Epidermal melanocyte (primary cell): ENCODE measurements around the gene VARS1.
"Not testable (repeated sequence)": the region's sequence is repeated elsewhere in the genome, so short reads cannot be mapped to it uniquely, and the experiment has no call there.

ENCODE experiments used
- DNase-seq: peaks from one replicate; pipeline ENCODE4 v3.0.0; 2011; ENCODE audit warnings: low spot score; ENCODE audit not compliant: insufficient read length

The VARS1 gene

DNA sequence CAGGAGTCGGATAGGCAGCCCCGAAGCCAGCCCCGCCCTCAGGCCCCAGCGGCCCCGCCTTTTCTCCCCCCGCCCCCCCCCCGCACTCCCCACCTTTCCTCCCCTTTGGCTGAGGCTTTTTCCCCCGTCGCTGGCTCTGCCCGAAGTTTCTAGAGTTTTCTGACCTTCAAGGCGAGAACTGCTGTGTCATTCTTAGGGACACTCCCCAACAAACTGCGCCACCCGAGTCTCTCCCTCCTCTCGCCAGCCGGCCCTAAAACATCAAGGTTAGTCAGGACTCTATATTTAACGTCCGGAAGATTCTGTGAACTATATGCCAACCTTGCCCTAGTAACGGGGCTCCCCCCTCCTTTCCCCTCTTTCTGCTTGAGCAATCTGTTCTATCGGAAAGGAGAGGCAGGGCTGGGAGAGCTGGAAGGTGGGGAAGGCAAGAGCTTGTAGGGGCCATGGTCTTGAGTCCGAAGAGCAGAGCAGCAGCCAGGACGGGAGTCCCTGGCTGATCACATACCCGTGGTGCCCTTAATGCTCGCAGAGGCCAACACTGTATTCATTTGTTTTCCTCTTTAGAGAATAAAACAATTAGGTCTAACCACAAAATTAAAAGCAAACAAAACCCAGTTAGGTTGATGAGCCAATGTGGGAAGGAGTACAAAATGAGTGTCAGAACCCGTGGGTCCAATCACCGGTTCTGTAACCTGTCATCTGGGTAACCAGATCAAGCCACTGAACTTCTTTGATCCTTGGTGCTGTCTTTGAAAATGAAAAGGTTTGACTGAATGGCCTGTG, 26.7 kb upstream of the VARS1 start:
- no peak for DNase-seq

DNA sequence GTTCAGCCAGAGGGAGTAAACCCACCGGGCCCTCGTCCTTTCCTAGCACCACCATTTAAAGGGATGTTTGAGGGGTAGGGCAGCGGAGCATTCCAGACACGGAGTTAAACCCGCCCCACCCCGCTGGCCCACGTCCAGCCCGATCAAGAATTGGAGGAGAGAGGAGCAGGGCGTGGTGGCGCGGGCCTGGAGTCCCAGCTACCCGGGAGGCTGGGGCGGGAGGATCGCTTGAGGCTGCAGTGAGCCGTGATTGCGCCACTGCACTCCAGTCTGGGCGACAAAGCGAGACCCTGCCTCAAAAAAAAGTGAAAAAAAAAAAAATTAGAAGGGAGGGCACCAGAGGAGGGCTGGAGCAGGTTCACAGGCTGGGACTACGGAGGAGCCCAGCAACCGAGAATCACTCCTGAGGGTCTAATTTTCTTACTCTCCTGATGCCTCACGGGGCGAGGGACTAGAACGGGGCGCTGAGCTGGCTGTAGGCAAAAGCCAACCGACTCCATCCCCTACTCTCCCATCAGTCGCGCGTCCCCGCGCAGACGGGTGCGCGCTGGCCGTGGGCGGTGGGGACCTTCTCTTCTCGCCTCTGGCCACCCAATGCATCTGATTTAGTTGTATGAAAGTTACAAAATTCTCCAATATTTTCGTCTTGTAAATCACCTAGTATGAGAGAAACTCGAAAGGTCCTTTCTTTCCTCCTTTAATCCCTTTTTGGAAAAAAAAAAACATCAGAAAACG, 25.9 kb upstream of the VARS1 start:
- DNase-seq: no peak

DNA sequence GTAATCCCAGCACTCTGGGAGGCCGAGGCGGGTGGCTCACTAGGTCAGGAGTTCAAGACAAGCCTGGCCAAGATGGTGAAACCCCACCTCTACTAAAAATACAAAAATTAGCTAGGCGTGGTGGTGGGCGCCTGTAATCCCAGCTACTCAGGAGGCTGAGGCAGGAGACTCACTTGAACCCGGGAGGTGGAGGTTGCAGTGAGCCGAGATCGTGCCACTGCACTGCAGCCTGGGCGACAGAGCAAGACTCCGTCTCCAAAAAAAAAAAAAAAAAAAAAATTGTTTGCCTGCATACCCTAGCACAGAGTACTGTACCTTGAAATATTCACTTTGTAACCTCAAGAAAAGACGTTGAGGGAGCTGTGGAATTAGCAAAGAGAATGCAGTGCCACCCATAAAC, 24.8 kb upstream of the VARS1 start:
- not testable (repeated sequence) for DNase-seq

DNA sequence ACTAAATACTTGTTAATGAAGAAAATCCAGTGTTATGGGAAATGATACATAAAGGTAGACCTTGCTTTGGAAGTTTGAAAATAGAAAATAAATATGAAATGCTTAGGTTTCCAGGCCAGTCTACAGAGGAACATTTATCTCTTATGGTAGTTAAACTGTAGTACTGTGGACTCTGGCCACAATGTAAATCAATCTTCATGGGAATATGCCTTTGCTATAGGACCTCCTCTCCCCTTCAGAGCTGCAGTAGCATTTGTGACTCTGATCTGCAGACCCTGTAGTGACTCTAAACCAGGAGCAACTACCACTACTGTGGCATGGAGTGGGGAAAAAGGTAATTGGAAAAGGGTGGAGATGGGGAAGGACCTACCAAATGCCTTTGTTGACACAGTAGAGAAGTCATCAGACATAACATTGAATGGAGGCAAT, 24.3 kb upstream of the VARS1 start:
- no peak for DNase-seq

DNA sequence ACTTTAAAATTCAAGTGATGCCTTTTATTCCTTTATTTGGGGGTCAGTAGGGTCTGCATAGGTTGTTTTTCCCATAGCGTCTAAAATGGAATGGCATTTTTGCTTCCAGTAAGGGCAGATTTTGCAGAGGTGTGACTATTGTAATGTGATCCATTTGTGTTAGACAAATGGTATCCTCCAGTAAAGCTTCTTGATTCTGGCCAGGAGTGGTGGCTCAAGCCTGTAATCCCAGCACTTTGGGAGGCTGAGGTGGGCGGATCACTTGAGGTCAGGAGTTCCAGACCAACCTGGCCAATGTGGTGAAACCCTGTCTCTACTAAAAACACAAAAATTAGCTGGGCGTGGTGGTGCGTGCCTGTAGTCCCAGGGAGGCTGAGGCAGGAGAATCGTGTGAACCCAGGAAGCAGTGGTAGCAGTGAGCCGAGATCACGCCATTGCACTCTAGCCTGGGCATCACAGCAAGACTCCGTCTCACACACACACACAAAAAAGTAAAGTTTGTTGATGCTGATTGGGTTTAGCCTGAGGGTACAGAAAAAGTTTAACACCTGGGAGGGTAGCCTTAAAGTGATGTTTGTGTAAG, 22.5 kb upstream of the VARS1 start:
- not testable (repeated sequence) for DNase-seq

DNA sequence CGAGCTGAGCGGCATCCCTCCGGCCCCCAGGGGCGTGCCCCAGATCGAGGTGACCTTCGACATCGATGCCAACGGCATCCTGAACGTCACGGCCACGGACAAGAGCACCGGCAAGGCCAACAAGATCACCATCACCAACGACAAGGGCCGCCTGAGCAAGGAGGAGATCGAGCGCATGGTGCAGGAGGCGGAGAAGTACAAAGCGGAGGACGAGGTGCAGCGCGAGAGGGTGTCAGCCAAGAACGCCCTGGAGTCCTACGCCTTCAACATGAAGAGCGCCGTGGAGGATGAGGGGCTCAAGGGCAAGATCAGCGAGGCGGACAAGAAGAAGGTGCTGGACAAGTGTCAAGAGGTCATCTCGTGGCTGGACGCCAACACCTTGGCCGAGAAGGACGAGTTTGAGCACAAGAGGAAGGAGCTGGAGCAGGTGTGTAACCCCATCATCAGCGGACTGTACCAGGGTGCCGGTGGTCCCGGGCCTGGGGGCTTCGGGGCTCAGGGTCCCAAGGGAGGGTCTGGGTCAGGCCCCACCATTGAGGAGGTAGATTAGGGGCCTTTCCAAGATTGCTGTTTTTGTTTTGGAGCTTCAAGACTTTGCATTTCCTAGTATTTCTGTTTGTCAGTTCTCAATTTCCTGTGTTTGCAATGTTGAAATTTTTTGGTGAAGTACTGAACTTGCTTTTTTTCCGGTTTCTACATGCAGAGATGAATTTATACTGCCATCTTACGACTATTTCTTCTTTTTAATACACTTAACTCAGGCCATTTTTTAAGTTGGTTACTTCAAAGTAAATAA, 21.8 kb upstream of the VARS1 start:
- not testable (repeated sequence) for DNase-seq

DNA sequence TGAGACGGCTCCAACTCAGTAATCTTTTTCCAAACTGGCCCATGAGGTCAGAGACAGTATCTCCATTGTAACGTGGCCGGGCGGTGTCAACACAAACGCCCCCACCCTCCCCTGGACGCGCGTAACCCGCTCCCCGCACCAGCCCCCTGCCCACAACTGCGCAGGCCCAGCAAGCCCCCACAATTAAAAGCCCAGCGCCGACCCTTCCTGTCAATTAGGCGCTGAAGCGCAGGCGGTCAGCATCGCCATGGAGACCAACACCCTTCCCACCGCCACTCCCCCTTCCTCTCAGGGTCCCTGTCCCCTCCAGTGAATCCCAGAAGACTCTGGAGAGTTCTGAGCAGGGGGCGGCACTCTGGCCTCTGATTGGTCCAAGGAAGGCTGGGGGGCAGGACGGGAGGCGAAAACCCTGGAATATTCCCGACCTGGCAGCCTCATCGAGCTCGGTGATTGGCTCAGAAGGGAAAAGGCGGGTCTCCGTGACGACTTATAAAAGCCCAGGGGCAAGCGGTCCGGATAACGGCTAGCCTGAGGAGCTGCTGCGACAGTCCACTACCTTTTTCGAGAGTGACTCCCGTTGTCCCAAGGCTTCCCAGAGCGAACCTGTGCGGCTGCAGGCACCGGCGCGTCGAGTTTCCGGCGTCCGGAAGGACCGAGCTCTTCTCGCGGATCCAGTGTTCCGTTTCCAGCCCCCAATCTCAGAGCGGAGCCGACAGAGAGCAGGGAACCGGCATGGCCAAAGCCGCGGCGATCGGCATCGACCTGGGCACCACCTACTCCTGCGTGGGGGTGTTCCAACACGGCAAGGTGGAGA, 19.7 kb upstream of the VARS1 start, which contains the start of the genes HSPA1A and HSPA1L:
Gene HSPA1A, plus strand, starts transcription at position 519 of the 814 bp plus-strand sequence. Its CDS starts 214 bp downstream, at position 733.
Gene HSPA1L, minus strand, starts transcription at position 259 of the 814 bp plus-strand sequence. CDS start 3,311 bp downstream, outside the sequence.
- peak; percentile 93 for DNase-seq

DNA sequence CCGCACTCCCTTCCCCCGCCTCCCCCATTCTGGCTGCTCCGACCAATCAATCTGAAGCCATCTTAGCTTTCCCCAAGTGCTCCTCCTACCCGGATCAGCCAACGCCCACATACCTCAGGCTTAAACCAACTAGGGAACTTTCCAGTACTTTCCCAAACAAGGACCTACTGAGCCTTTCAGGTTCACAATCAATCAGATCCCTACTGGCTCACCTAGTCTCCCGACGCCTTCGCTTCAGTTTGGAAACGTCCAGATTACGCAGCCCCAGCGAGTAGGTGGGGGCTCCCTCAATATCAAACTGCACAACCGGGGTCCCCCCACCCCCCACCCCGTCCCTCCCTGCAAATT, 19.1 kb upstream of the VARS1 start:
- peak; percentile 88 for DNase-seq

DNA sequence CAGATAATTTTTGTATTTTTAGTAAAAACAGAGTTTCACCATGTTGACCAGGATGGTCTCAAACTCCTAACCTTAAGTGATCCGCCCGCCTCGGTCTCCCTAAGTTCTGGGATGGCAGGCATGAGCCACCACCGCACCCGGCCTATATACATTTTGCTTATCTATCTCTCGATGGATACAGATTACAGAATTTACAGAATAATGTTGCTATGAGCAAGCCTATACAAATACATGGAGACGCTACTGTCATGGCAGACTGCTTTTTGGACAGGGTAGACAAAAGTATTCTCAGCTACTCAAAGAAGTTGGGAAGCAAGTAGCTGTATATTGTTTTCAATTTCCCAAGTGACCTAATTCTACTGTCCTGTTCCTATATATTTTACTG, 17.9 kb upstream of the VARS1 start:
- no peak for DNase-seq

DNA sequence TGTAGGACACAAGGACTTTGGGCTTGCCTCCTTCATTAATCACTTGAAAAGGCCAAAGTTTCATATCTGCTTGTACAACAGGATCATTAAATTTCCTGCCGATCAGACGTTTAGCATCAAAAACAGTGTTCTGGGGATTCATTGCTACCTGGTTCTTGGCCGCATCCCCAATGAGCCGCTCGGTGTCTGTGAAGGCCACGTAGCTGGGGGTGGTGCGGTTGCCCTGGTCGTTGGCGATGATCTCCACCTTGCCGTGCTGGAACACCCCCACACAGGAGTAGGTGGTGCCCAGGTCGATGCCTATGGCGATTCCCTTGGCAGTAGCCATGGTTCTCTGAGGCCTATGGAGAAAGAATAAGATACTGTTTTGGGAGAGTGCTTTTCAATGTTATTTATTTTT, 16.1 kb upstream of the VARS1 start:
- no peak for DNase-seq

DNA sequence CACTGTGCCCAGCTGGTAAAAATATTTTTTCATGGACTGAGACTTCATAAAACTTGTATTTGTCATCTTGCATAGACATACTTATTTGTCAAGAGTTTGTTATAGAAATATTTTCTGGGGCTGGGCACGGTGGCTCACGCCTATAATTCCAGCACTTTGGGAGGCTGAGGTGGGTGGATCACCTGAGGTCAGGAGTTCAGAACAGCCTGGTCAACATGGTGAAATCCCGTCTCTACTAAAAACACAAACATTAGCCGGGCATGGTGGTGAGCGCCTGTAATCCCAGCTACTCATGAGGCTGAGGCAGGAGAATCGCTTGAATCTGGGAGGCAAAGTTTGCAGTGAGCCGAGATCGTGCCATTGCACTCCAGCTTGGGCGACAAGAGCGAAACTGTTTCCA, 13.0 kb upstream of the VARS1 start:
- not testable (repeated sequence) for DNase-seq

DNA sequence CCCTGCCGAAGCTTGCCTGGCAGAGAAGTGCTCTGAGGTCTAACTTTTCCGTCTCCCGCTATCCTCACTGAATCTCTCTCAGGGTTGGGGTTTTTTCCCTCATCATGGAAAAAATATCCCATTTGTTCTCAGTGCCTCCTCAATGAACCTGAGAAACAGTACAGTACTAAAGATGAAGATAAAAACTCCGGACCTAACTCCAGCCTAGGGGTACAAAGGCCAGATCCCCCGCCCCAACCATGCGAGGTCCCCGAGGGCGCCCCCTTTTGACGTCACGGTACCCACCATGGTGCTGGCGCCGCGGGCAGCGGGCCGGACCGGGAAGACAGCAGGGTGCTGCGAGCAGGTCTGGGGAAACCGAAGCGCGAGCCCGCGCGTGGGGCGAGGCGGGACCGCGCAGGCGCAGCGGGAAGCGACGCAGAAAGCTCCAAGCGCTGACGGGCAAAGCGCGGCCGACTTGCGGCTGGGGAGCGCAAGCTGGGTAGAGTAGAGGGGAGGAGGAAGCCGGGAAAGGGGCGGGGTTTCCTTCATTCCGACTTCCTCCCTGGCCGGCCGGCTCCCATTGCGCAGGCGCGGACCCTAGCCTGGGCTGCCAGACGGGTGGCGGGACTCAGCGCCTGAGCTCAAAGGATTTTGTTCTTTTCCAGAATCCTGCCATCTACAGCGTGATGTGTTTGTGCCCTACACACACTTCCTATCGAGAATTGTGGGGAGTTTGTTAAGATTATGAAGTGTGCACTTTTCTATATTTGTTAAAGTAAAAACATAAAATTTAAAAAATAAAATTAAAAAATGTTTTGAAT, 11.1 kb upstream of the VARS1 start, which contains the start of gene LSM2:
Gene LSM2, minus strand, starts transcription at position 497 of the 803 bp plus-strand sequence. Its CDS starts 209 bp downstream, at position 288.
- peak; percentile 94 for DNase-seq

DNA sequence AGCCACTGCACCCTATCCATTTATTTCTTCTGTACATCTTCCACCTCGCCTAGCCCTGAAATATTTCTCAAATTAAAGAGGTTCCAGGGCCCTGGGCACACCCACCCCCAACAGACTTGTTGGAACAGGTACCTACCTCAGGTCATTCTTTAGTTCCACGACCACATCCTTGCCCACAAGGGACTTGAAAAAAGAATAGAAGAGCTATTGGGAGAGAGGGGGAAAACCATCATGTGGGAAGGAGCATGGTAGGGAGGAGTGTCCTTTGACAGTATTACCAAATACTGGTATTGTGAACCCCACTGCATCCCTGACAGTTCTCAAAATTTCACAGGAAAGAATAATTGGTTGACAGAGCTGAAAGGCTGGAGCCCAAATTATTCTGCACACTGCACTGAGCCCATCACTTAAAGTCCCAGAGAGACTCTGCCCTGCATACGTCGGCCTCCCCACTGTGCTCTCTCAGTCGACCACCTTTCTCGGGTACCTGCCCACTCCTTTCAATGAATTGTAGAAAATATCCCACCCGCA, 10.5 kb upstream of the VARS1 start:
- DNase-seq: no peak

DNA sequence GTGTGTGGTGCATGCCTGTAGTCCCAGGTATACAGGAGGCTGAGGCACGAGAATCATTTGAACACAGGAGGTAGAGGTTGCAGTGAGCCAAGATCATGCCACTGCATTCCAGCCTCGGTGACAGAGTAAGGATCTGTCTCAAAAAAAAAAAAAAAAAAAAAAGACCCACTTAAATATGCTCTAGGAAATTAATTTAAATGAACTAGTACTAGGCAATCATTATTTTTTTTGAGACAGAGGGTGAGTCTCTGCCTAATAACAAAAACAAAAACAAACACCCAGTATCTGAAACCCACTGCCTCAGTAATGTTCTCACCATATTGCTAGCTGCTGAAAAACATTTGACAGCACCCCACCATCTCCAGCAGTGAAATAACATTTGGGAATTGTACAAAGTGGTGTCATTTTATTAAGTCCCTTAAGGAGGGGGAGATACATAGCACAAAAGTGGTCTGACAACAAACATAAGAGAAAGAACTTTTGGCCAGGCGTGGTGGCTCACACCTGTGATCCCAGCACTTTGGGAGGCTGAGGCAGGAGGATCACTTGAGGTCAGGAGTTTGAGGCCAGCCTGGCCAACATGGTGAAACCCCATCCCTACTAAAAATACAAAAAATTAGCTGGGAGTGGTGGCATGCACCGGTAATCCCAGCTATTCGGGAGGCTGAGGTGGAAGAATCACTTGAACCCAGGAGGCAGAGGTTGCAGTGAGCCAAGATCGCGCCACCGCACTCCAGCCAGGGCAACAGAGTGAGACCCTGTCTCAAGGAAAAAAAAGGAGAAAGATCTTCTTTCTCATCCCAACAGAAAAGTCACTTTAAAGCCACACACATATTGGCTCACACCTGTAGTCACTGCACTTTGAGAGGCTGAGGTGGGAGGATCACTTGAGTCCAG, 5.7 kb upstream of the VARS1 start:
- not testable (repeated sequence) for DNase-seq

DNA sequence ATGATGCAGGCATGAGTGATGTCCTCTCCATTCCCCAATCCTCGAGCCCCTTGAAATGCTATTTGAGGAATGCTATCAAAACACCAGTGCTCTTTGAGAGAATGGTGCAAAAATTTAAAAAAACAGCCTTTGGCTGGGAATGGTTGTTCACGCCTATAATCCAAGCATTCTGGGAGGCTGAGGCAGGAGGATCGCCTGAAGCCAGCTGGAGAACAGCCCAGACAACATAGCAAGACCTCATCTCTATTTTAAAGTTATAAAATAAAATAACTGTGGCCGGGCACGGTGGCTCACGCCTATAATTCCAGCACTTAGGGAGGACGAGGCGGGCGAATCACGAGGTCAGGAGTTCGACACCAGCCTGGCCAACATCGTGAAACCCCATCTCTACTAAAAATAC, 4.2 kb upstream of the VARS1 start:
- no peak for DNase-seq

DNA sequence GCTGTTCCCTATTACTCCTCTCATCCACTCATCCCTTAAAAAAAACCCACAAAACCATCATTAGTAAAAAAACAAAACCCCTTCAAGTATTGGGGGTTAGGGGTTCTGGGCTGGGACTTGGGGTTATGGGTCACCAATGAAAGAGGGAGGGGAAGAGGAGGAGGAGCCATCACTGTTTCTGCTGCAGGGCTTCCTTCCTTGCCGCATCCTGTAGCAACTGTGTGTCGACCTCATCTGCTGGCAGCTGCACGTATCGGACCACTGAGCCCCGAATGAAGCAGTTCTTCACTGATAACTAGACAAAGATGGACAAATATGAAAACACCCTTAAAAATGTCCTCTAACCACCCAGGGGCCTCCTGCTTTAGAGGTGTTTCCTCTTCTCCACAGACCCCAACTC, 2.0 kb upstream of the VARS1 start:
- no peak for DNase-seq

DNA sequence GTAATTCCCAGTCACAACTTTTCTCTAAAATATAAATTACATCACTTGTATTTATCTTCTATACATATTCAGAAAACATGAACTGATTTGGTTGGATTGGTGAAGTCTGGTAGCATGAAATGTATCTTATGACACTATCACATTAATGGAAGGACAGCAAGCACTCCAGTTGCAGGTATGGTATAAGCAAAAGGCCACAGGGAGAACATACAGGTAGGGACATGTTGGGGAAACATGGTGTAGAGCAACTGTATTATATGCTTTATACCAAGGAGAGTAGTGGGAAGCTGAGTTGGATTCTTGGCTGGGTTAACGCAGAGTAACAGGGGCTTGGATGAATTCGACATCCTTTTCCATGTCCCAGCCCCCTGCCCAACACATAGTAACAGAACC, 1.4 kb upstream of the VARS1 start:
- no peak for DNase-seq

DNA sequence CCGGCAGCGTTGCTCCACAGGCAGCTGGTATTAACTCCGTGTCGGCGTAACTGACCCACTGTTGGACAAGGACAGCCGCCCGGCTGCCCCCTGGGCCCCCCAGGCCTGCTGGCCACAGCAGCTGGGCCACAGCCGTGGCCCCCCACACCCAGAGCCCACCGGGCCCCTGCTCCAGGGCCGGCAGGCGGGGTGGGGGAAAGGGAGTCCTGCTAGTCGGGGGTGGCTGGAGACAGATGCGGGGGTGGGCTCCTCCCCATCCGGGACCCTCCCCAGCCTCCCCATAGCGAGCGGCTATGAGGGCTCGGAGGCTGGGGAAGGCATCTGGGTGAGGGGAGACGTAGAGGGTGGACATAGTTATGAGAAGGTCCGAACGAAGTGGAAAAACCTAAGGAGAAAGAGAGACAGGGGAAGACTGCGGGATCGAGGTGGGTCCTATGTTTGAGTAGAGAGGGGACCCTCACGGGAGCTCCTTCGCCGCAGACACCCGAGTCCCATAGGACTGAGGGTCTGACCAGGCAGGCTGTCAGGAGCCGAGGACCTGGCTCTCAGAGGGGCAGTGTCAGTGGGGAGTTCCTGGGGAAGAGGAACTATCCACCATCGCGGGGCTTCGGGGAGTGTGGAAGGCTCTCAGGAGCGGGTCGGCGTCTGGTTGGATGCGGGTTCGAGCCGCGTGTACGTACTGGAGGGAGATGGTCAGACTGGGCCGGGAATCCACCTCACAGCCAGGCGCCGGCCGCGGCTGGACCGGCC, 511 bp downstream of the VARS1 start:
- no peak for DNase-seq
